OCI-LY1 (cell line): ENCODE measurements around the gene BHLHA15.

Experiments used
- CTCF ChIP-seq: fragments of 200-600 bp; sonication (generic), shearing (Covaris generic); IDR thresholded peaks from 2 replicates; pipeline ENCODE4 v1.5.1; 2017; ENCODE audit warnings: mild to moderate bottlenecking, antibody characterized with exemption, low read length, moderate library complexity, mixed read lengths
- EZH2 ChIP-seq: fragments of 200-600 bp; sonication (generic), shearing (Covaris generic); IDR thresholded peaks from 2 replicates; pipeline ENCODE4 v1.8.0; 2017; ENCODE audit warnings: borderline replicate concordance, mixed run types, mild to moderate bottlenecking, antibody characterized with exemption, low read length, moderate library complexity, mixed read lengths

GRCh38 chr7:98194672-98195457 is 16.4 kb upstream of the BHLHA15 start:
- TF ChIP-seq EZH2 (no peak), CTCF (no peak)
